Mesothelial cell of epicardium (in vitro differentiated cells): Measurements from ENCODE around the gene ZFHX2. TPM values are rescaled to one million over a fixed set of nuclear protein-coding genes. Genes with fewer than 3 reads are reported as not detected.

Experiments
- DNase-seq, 2 experiments: peaks; one replicate each; pipeline ENCODE4 v3.0.0; 2021; ENCODE audit warnings: low spot score in 2 of 2; ENCODE audit not compliant: unreplicated experiment in 2 of 2
- H3K27ac Mint-ChIP-seq: 2 replicates; pipeline ENCODE4 v1.8.0; 2021; ENCODE audit warnings: mixed read lengths
- H3K27me3 Mint-ChIP-seq: 2 replicates; pipeline ENCODE4 v1.8.0; 2021; ENCODE audit warnings: low read depth, mixed read lengths
- H3K36me3 Mint-ChIP-seq: 2 replicates; pipeline ENCODE4 v1.8.0; 2021; ENCODE audit warnings: mixed read lengths
- H3K4me1 Mint-ChIP-seq: 2 replicates; pipeline ENCODE4 v1.8.0; 2021; ENCODE audit warnings: mixed read lengths
- H3K4me3 Mint-ChIP-seq: 2 replicates; pipeline ENCODE4 v1.8.0; 2021; ENCODE audit warnings: mild to moderate bottlenecking, moderate library complexity, mixed read lengths
- H3K9me3 Mint-ChIP-seq: 2 replicates; pipeline ENCODE4 v1.8.0; 2021; ENCODE audit warnings: mixed read lengths
- CTCF ChIP-seq: fragments of 200-600 bp; sonication (generic); IDR thresholded peaks from one replicate; pipeline ENCODE4 v1.5.0; 2021; ENCODE audit warnings: antibody characterized with exemption; ENCODE audit not compliant: unreplicated experiment
- total RNA-seq: library from RNA; stranded (reverse); gene quantifications from 3 replicates; pipeline ENCODE4 v1.2.1, GENCODE V29; 2021

The ZFHX2 gene
- total RNA-seq, 1 donor from 2014 or later: 13.7 TPM

DNA sequence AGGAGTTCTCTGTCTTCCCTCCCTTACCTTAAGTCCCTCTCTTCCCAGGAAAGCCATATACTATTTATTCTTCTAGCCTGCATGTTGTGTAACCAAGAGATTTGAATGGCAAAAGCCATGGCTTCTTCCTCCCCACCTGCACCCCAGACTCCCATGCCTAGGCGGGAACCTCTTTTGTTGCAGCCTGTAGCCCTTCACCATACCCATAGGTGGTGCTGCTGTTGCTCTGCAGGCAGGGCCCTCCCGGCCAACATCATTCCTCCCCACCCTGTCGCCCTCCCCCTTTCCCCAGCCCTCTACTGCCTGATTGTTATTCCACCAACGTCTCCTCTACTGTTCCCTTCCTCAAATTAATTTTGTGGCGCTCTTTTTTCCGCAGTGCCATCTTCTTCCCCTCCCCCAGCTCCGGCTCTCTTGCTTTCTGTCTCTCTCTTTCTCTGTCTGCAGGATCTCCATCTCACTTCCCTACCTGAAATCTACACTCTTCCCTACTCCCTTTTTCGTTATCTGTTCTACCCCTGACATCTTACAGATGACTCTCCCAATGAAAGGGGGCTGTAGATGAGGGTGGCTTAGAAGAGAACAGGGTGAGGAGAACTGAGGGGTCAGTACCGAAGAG lies 68.2 kb downstream of the ZFHX2 start:
- TF ChIP-seq CTCF: no peak
- peaks cover 1% of the 10 kb centered on the region for H3K36me3 Mint-ChIP-seq
- no peak overlapping the region for H3K4me3 Mint-ChIP-seq
- no peaks in the 10 kb centered on the region for H3K27me3 Mint-ChIP-seq
- peaks cover 17% of the 10 kb centered on the region for H3K4me1 Mint-ChIP-seq
- no peak for DNase-seq
- H3K9me3 Mint-ChIP-seq: no peaks in the 10 kb centered on the region
- peak overlapping the region; percentile 47 for H3K27ac Mint-ChIP-seq

- no peak overlapping the region for H3K27ac Mint-ChIP-seq
- H3K4me3 Mint-ChIP-seq: no peak overlapping the region
- H3K36me3 Mint-ChIP-seq: peaks cover 2% of the 10 kb centered on the region
- no peak for DNase-seq
- peaks cover 18% of the 10 kb centered on the region for H3K4me1 Mint-ChIP-seq
- no peaks in the 10 kb centered on the region for H3K9me3 Mint-ChIP-seq
- no peak for TF ChIP-seq CTCF
- no peaks in the 10 kb centered on the region for H3K27me3 Mint-ChIP-seq
These were observed 68.8 kb downstream of the ZFHX2 start for GRCh38 chr14:23482823-23483148.

DNA sequence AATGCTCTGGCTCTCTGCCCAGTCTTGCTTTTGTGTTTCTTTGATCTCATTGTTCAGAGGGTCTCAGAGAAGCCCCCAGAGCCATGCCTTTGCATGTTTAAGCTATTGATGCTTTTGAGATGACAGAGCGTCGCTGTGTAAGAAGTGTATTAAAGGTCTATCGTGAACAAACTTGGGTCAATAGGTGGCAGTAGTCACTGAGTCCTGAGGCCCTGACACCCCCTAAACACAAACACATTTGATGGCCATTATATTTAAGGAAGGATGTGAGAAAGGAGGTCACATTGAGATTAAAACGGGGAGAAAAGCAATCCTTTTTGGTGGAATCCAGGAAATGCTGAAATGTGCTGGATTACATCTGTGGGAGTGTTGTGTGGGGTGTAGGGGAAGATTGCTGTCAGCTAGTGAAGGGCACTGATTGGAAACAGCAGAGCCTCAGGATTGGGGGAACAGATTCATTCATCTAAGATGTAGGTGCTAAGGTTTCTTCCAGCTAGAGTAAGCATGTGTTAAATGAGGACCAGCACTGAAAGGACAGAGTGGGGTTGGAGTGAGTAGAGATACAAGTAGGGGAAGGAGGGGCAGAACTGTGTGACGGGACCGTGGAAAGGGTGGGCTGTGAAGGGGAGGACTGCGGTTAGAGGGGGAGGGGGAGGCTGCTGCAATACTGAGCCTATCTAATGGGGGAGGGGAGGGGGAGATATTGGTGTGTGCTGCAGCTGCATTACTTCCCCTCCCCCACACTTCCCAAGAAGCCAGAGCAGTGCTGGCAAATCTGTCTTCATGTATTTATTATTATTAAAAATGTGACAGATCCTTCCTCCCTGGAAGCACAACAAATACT lies 69.4 kb downstream of the ZFHX2 start:
- Mint-ChIP-seq H3K27ac (peak overlapping the region; percentile 23), H3K27me3 (no peaks in the 10 kb centered on the region), H3K4me3 (no peak overlapping the region), H3K36me3 (peaks cover 5% of the 10 kb centered on the region), H3K4me1 (peaks cover 18% of the 10 kb centered on the region), H3K9me3 (no peaks in the 10 kb centered on the region)
- no peak for DNase-seq
- no peak for TF ChIP-seq CTCF

- H3K9me3 Mint-ChIP-seq: no peaks in the 10 kb centered on the region
- peaks cover 18% of the 10 kb centered on the region for H3K4me1 Mint-ChIP-seq
These were observed 70.1 kb downstream of the ZFHX2 start for GRCh38 chr14:23481362-23481970.

GRCh38 chr14:23478109-23478759 lies 73.3 kb downstream of the ZFHX2 start:
- H3K9me3 Mint-ChIP-seq: no peaks in the 10 kb centered on the region
- H3K4me3 Mint-ChIP-seq: no peak overlapping the region
- peak; percentile 87 for TF ChIP-seq CTCF
- H3K27me3 Mint-ChIP-seq: no peaks in the 10 kb centered on the region
- peaks cover 14% of the 10 kb centered on the region for H3K4me1 Mint-ChIP-seq
- DNase-seq: peak in 1 of 2 experiments; percentile 60
- no peak overlapping the region for H3K27ac Mint-ChIP-seq
- peaks cover 26% of the 10 kb centered on the region for H3K36me3 Mint-ChIP-seq

More at GRCh38 chr14:23481362-23481970, 70.1 kb downstream of the ZFHX2 start:
- no peak for DNase-seq
- no peaks in the 10 kb centered on the region for H3K27me3 Mint-ChIP-seq
- TF ChIP-seq CTCF: no peak
- H3K4me3 Mint-ChIP-seq: no peak overlapping the region
- H3K36me3 Mint-ChIP-seq: peaks cover 10% of the 10 kb centered on the region
- no peak overlapping the region for H3K27ac Mint-ChIP-seq
